HG03064 (cell line): ENCODE data around the gene CPSF3.

Experiments used
- ATAC-seq: cut with Tn5 transposase; IDR thresholded peaks from one replicate; pipeline ENCODE4 v1.9.1; 2021; ENCODE audit warnings: low read depth; ENCODE audit not compliant: unreplicated experiment

Gene CPSF3

GRCh38 chr2:9423100-9423921 is at the start of gene CPSF3, which contains the start of gene ITGB1BP1:
TSS of gene CPSF3 (plus strand) at chr2:9423654. CDS start at chr2:9423774, 120 bp downstream.
TSS of gene ITGB1BP1 (minus strand) at chr2:9423528. CDS start at chr2:9418697, 4,831 bp downstream.
- peak; percentile 83 for ATAC-seq

GRCh38 chr2:9374071-9374730 is 49.3 kb upstream of the CPSF3 start:
- ATAC-seq, result no peak

- ATAC-seq, result no peak
These were observed 47.5 kb upstream of the CPSF3 start for GRCh38 chr2:9375857-9376428.

- no peak for ATAC-seq
These were observed 45.9 kb upstream of the CPSF3 start for GRCh38 chr2:9377461-9378097.

GRCh38 chr2:9378433-9379390 is 44.7 kb upstream of the CPSF3 start:
- ATAC-seq, result no peak

- ATAC-seq, result no peak
These were observed 44.1 kb upstream of the CPSF3 start for GRCh38 chr2:9379391-9379755.

- ATAC-seq, result no peak
These were observed 42.5 kb upstream of the CPSF3 start for GRCh38 chr2:9380702-9381628.

GRCh38 chr2:9382604-9383235 is 40.7 kb upstream of the CPSF3 start:
- no peak for ATAC-seq

- ATAC-seq, result no peak
These were observed 38.9 kb upstream of the CPSF3 start for GRCh38 chr2:9384521-9384920.

- no peak for ATAC-seq
These were observed 37.6 kb upstream of the CPSF3 start for GRCh38 chr2:9385841-9386240.

- no peak for ATAC-seq
These were observed 35.2 kb upstream of the CPSF3 start for GRCh38 chr2:9388199-9388681.

- ATAC-seq, result no peak
These were observed 34.2 kb upstream of the CPSF3 start for GRCh38 chr2:9388950-9389911.

- ATAC-seq, result no peak
These were observed 33.2 kb upstream of the CPSF3 start for GRCh38 chr2:9390151-9390850.

- no peak for ATAC-seq
These were observed 32.5 kb upstream of the CPSF3 start for GRCh38 chr2:9390991-9391390.

GRCh38 chr2:9391961-9392720 is 31.3 kb upstream of the CPSF3 start:
- ATAC-seq, result no peak
